ENCODE results near the gene PAX5.

DNA sequence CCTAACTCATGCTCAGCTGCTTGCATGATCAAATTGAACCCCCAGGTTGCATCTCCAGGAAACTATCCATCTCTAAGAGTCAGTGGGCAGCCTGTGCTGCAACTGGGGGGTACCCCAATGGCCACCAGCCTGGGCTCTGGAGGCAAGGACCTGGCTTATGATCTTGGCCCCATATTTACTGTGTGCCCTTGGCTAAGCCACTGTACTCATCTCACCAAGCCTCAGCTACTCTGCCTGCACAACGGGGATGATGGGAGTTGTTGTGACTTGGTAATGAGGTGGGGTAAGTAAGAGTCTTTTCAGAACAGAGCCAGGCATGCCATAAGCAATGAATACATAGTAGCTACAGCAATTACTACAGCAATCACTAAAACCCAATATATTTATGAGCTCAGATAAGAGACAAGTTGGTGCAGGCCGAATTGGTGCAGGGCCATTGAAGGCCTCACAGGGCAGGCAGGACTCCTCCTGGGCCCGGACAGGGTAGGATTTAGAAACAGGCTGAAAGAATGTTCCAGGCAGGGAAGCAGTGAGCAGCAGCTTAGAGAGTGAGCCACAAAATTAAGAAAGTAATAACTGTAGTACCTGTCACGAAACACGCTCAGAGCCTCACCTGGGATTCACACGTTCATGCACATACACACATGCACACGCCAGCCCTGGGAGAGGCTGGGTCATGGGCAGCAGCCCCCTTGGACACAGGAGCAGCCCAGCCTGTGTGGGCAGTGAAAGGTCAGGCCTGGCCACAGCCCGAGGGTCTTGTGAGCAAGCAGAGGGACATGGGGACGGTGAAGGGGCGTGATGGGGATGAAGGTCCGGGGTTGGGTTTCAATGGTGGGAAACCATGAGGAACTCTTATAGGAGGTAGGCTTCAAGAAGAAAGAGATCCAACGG lies 74.1 kb downstream of the PAX5 start:
- TF ChIP-seq, protein P1, sequence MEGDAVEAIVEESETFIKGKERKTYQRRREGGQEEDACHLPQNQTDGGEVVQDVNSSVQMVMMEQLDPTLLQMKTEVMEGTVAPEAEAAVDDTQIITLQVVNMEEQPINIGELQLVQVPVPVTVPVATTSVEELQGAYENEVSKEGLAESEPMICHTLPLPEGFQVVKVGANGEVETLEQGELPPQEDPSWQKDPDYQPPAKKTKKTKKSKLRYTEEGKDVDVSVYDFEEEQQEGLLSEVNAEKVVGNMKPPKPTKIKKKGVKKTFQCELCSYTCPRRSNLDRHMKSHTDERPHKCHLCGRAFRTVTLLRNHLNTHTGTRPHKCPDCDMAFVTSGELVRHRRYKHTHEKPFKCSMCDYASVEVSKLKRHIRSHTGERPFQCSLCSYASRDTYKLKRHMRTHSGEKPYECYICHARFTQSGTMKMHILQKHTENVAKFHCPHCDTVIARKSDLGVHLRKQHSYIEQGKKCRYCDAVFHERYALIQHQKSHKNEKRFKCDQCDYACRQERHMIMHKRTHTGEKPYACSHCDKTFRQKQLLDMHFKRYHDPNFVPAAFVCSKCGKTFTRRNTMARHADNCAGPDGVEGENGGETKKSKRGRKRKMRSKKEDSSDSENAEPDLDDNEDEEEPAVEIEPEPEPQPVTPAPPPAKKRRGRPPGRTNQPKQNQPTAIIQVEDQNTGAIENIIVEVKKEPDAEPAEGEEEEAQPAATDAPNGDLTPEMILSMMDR (IDR thresholded peaks at IDR 0.05) = no peak
- no peak for TF ChIP-seq POLR2AphosphoS5 (IDR thresholded peaks at IDR 0.05; ENCODE audit: insufficient read depth in 1 of 2, low read depth in 1 of 2)
